Measurements from ENCODE around the gene ITGB3BP. TPM values are rescaled to one million over a fixed set of nuclear protein-coding genes. Genes with fewer than 3 reads are reported as not detected.

Gene ITGB3BP
- total and polyA plus RNA-seq, 4 donors, result 5.7 to 15.2 (median 7.5) TPM

DNA sequence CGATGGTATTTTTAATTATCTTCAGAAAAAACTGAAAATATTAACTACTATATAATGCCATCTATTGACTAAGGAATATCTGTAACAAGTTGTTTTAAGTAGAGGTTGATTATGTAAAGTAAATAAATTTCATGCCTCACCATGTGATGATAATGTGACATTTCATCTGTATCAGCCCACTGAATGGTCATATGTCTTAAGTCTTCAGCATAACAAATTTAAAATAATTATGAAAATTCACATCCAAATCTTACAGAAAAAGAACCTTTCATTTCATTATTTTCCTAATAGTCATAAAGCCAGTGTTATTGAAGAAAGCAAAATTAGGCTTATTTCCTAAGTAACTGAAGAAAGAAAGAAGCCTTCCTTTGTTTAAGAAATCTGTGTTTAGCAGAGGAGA is 72.6 kb downstream of the ITGB3BP start:
- Histone ChIP-seq H3K9ac (ENCODE audit: low read depth in 1 of 2, low read length in 2 of 2) (no peak overlapping the region), H3K36me3 (ENCODE audit: control insufficient read depth in 4 of 4, insufficient read depth in 3 of 4, low read depth in 1 of 4, low read length in 3 of 4) (no peaks in the 10 kb centered on the region), H3K27me3 (ENCODE audit: control insufficient read depth in 4 of 4, insufficient read depth in 4 of 4, low read length in 3 of 4) (no peaks in the 10 kb centered on the region), H3K9me3 (ENCODE audit: control insufficient read depth in 4 of 4, low read length in 3 of 4) (no peaks in the 10 kb centered on the region), H3K27ac (ENCODE audit: low read depth in 1 of 2, low read length in 2 of 2) (no peak overlapping the region), H3K4me1 (ENCODE audit: control insufficient read depth in 4 of 4, insufficient read depth in 4 of 4, low read length in 3 of 4) (no peaks in the 10 kb centered on the region), H3K4me3 (ENCODE audit: low read depth in 1 of 3, low read length in 3 of 3) (no peak overlapping the region)
- TF ChIP-seq RAD21 (IDR thresholded peaks at IDR 0.05) (no peak), MAX (IDR thresholded peaks at IDR 0.05) (no peak)
- TF ChIP-seq, protein P1, sequence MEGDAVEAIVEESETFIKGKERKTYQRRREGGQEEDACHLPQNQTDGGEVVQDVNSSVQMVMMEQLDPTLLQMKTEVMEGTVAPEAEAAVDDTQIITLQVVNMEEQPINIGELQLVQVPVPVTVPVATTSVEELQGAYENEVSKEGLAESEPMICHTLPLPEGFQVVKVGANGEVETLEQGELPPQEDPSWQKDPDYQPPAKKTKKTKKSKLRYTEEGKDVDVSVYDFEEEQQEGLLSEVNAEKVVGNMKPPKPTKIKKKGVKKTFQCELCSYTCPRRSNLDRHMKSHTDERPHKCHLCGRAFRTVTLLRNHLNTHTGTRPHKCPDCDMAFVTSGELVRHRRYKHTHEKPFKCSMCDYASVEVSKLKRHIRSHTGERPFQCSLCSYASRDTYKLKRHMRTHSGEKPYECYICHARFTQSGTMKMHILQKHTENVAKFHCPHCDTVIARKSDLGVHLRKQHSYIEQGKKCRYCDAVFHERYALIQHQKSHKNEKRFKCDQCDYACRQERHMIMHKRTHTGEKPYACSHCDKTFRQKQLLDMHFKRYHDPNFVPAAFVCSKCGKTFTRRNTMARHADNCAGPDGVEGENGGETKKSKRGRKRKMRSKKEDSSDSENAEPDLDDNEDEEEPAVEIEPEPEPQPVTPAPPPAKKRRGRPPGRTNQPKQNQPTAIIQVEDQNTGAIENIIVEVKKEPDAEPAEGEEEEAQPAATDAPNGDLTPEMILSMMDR (IDR thresholded peaks at IDR 0.05; ENCODE audit: low read depth, low read length, missing input control), result no peak
- 85% methylated on average over 1 of the region's 1 CpG for WGBS
- DNase-seq (ENCODE audit: low spot score), result no peak

DNA sequence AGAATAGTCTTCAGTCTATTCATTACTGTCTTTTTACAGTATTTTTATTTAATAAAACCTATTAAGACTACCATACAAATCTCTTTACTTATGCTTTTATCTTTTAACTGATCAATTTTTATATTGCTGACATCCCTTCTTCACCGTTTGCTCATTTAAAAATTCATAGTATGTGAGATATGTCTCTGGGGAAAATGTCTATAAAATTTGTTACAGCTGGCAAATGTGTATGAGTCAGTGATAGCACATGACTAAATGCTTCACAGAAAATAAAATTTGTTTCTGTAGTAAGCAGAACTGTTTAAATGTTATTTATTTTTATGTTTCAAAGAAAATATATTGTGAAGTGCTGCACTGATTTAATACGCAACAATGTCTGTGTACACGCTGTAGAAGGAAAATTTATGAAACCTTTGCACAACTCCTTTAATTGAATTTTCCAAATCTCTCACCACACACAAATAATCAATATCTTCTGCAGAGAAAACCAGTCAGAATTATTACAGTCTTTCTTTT is 74.2 kb downstream of the ITGB3BP start:
- H3K4me3 ChIP-seq (ENCODE audit: low read depth in 1 of 3, low read length in 3 of 3), result no peak overlapping the region
- no peak overlapping the region for H3K27ac ChIP-seq (ENCODE audit: low read depth in 1 of 2, low read length in 2 of 2)
- H3K4me1 ChIP-seq (ENCODE audit: control insufficient read depth in 4 of 4, insufficient read depth in 4 of 4, low read length in 3 of 4), result no peaks in the 10 kb centered on the region
- no peaks in the 10 kb centered on the region for H3K27me3 ChIP-seq (ENCODE audit: control insufficient read depth in 4 of 4, insufficient read depth in 4 of 4, low read length in 3 of 4)
- H3K9me3 ChIP-seq (ENCODE audit: control insufficient read depth in 4 of 4, low read length in 3 of 4), result no peaks in the 10 kb centered on the region
- TF ChIP-seq FOXA2 (IDR thresholded peaks at IDR 0.05) (no peak), SP1 (IDR thresholded peaks at IDR 0.05) (no peak), YY1 (IDR thresholded peaks at IDR 0.05) (no peak), MAX (IDR thresholded peaks at IDR 0.05) (no peak), TAF1 (conservative IDR thresholded peaks at IDR 0.05) (no peak), ZBTB33 (IDR thresholded peaks at IDR 0.05) (no peak), JUND (IDR thresholded peaks at IDR 0.05) (no peak), HNF4A (conservative IDR thresholded peaks at IDR 0.05) (no peak), RAD21 (IDR thresholded peaks at IDR 0.05) (no peak)
- no peak for DNase-seq (ENCODE audit: low spot score)
- no peaks in the 10 kb centered on the region for H3K36me3 ChIP-seq (ENCODE audit: control insufficient read depth in 4 of 4, insufficient read depth in 3 of 4, low read depth in 1 of 4, low read length in 3 of 4)
- WGBS, result 93% methylated on average over 3 of the region's 3 CpGs
- H3K9ac ChIP-seq (ENCODE audit: low read depth in 1 of 2, low read length in 2 of 2), result no peak overlapping the region

DNA sequence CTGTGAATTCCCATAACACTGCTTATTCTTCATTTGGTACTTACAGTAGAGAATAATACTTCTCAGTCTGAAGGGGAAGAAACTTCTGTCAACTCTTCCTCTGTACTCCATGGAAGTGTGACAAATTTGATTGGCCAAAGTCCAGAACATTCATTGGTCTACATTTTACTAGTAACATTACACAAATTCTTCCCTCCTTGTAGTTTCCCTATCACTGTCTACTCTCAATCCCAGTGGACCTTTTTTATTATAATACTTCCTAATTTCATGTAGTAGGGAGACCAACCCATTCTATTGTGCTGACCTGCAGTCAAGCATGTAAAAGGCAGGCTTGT is 80.9 kb downstream of the ITGB3BP start:
- Histone ChIP-seq H3K27me3 (ENCODE audit: control insufficient read depth in 4 of 4, insufficient read depth in 4 of 4, low read length in 3 of 4) (no peaks in the 10 kb centered on the region), H3K4me3 (ENCODE audit: low read depth in 1 of 3, low read length in 3 of 3) (no peak overlapping the region), H3K27ac (ENCODE audit: low read depth in 1 of 2, low read length in 2 of 2) (no peak overlapping the region), H3K4me1 (ENCODE audit: control insufficient read depth in 4 of 4, insufficient read depth in 4 of 4, low read length in 3 of 4) (no peaks in the 10 kb centered on the region), H3K9ac (ENCODE audit: low read depth in 1 of 2, low read length in 2 of 2) (no peak overlapping the region), H3K36me3 (ENCODE audit: control insufficient read depth in 4 of 4, insufficient read depth in 3 of 4, low read depth in 1 of 4, low read length in 3 of 4) (no peaks in the 10 kb centered on the region), H3K9me3 (ENCODE audit: control insufficient read depth in 4 of 4, low read length in 3 of 4) (no peaks in the 10 kb centered on the region)
- DNase-seq (ENCODE audit: low spot score), result no peak
- TF ChIP-seq, protein P2, sequence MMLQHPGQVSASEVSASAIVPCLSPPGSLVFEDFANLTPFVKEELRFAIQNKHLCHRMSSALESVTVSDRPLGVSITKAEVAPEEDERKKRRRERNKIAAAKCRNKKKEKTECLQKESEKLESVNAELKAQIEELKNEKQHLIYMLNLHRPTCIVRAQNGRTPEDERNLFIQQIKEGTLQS (IDR thresholded peaks at IDR 0.05), result no peak
- no peak for TF ChIP-seq FOXA2 (IDR thresholded peaks at IDR 0.05)
- TF ChIP-seq ZBTB33 (IDR thresholded peaks at IDR 0.05), result no peak
- no peak for TF ChIP-seq JUND (IDR thresholded peaks at IDR 0.05)
- TF ChIP-seq EGR1 (IDR thresholded peaks at IDR 0.05; ENCODE audit: low read depth in 2 of 2), result no peak
- TF ChIP-seq, protein P1 (IDR thresholded peaks at IDR 0.05; ENCODE audit: low read depth, low read length, missing input control), result no peak
- no peak for TF ChIP-seq GABPA (IDR thresholded peaks at IDR 0.05 in 1 of 2, conservative IDR thresholded peaks at IDR 0.05 in 1 of 2)
- TF ChIP-seq RXRA (IDR thresholded peaks at IDR 0.05), result no peak

Measured in liver (tissue), 9 donors.